ENCODE measurements around the gene CIC.
"Not testable (repeated sequence)": the region's sequence is repeated elsewhere in the genome, so short reads cannot be mapped to it uniquely, and the experiment has no call there.

The CIC gene

DNA sequence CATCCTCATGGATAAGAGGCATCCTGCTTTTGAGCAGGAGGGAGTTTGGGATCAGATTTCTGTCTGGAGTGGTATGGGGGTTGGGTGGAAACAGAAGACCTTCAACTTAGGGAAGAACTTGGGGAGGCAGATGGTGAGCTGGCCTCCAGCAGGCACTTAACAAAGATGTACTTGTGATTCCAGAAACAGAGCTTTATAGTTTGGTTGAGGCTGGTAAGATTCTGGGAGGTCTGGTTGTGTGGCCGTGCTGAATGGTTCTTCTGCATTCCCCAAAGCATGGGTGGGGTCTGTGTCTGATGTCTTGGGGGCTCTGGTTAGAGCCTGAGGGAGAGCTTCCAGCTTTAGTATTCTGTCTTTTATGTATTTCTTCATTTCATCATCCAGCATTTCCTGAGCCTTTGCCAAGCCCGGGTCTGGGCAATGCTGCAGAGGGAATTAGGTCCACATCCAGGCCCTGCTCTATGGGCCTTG lies 61.2 kb downstream of the CIC start:
- Histone ChIP-seq H3K4me3 (ENCODE audit: low read length in 2 of 2) (no peak overlapping the region), H3K9ac (ENCODE audit: low read length in 2 of 2) (no peak overlapping the region), H3K27ac (ENCODE audit: low read length) (no peak overlapping the region), H3K36me3 (ENCODE audit: control insufficient read depth in 2 of 2, insufficient read depth in 2 of 2, low read length in 2 of 2) (peaks cover 2 to 3% of the 10 kb centered on the region in 2 donors), H3K4me1 (ENCODE audit: control insufficient read depth, insufficient read depth, low read length) (peaks cover 31% of the 10 kb centered on the region), H3K27me3 (ENCODE audit: control insufficient read depth in 1 of 2, insufficient read depth in 2 of 2, low read length in 2 of 2) (no peaks in the 10 kb centered on the region), H3K9me3 (ENCODE audit: control insufficient read depth in 2 of 2, low read length in 2 of 2) (no peaks in the 10 kb centered on the region)

DNA sequence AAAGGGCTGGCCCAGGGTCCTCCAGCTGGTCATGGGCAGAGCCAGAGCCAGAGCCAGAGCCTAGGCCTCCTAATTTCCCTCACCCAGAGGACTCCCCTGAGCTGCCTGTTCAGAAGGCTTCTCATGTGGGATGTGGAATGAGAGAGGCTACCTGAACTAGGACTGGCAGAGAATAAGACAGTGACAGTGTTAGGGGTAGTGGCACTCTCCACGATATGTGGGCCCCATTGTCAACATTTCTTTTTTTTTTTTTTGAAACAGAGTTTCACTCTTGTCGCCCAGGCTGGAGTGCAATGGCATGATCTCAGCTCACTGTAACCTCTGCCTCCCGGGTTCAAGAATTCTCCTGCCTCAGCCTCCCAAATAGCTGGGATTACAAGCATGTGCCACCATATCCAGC lies 62.3 kb downstream of the CIC start:
- H3K4me3 ChIP-seq (ENCODE audit: low read length in 2 of 2); H3K36me3 ChIP-seq (ENCODE audit: control insufficient read depth in 2 of 2, insufficient read depth in 2 of 2, low read length in 2 of 2); H3K9ac ChIP-seq (ENCODE audit: low read length in 2 of 2); H3K27ac ChIP-seq (ENCODE audit: low read length); H3K9me3 ChIP-seq (ENCODE audit: control insufficient read depth in 2 of 2, low read length in 2 of 2); H3K27me3 ChIP-seq (ENCODE audit: control insufficient read depth in 1 of 2, insufficient read depth in 2 of 2, low read length in 2 of 2): not testable (repeated sequence)
- H3K4me1 ChIP-seq (ENCODE audit: control insufficient read depth, insufficient read depth, low read length) = peaks cover 24% of the 10 kb centered on the region

DNA sequence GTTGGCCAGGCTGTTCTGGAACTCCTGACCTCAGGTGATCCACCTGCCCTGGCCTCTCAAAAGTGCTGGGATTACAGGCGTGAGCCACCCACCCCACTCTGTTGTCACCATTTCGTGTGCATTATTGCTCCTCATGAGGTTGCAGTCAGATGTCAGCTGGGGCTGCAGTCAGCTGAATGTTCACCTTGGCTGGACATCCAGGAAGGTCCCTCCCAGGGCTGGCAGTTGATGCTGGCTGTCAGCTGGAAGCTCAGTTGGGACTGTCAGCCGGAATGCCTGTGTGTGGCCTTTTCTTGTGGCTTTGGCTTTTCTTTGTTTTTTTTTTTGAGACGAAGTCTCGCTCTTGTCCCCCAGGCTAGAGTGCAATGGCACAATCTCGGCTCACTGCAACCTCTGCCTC lies 63.0 kb downstream of the CIC start:
- H3K4me1 ChIP-seq (ENCODE audit: control insufficient read depth, insufficient read depth, low read length) = peaks cover 17% of the 10 kb centered on the region
- no peaks in the 10 kb centered on the region for H3K27me3 ChIP-seq (ENCODE audit: control insufficient read depth in 1 of 2, insufficient read depth in 2 of 2, low read length in 2 of 2)
- no peak overlapping the region for H3K9ac ChIP-seq (ENCODE audit: low read length in 2 of 2)
- peaks cover 6 to 10% of the 10 kb centered on the region in 2 donors for H3K36me3 ChIP-seq (ENCODE audit: control insufficient read depth in 2 of 2, insufficient read depth in 2 of 2, low read length in 2 of 2)
- no peaks in the 10 kb centered on the region for H3K9me3 ChIP-seq (ENCODE audit: control insufficient read depth in 2 of 2, low read length in 2 of 2)
- no peak overlapping the region for H3K27ac ChIP-seq (ENCODE audit: low read length)
- no peak overlapping the region for H3K4me3 ChIP-seq (ENCODE audit: low read length in 2 of 2)

DNA sequence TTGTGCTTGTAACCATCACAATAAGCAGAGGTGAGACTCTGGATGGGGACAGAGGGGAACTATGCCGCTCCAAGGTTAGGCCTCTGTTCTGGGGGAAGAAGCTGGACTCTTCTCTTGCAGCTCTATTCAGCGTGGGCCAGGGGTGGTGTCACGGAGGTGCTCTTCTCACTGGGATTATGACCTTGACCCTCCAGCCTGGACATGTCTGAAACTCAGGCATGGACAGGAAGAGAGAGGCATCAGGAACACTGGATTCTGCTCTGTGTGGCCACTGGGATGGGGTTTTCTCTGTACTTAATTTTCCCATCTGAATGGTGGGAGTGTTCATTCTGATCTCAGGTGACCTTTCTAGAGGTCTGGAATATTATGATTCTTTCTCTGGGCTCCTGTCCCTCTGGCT lies 64.0 kb downstream of the CIC start:
- Histone ChIP-seq H3K27me3 (ENCODE audit: control insufficient read depth in 1 of 2, insufficient read depth in 2 of 2, low read length in 2 of 2) (no peaks in the 10 kb centered on the region), H3K9me3 (ENCODE audit: control insufficient read depth in 2 of 2, low read length in 2 of 2) (no peaks in the 10 kb centered on the region), H3K36me3 (ENCODE audit: control insufficient read depth in 2 of 2, insufficient read depth in 2 of 2, low read length in 2 of 2) (peaks cover 6 to 13% of the 10 kb centered on the region in 2 donors), H3K4me1 (ENCODE audit: control insufficient read depth, insufficient read depth, low read length) (peaks cover 7% of the 10 kb centered on the region), H3K27ac (ENCODE audit: low read length) (no peak overlapping the region), H3K9ac (ENCODE audit: low read length in 2 of 2) (no peak overlapping the region), H3K4me3 (ENCODE audit: low read length in 2 of 2) (no peak overlapping the region)

DNA sequence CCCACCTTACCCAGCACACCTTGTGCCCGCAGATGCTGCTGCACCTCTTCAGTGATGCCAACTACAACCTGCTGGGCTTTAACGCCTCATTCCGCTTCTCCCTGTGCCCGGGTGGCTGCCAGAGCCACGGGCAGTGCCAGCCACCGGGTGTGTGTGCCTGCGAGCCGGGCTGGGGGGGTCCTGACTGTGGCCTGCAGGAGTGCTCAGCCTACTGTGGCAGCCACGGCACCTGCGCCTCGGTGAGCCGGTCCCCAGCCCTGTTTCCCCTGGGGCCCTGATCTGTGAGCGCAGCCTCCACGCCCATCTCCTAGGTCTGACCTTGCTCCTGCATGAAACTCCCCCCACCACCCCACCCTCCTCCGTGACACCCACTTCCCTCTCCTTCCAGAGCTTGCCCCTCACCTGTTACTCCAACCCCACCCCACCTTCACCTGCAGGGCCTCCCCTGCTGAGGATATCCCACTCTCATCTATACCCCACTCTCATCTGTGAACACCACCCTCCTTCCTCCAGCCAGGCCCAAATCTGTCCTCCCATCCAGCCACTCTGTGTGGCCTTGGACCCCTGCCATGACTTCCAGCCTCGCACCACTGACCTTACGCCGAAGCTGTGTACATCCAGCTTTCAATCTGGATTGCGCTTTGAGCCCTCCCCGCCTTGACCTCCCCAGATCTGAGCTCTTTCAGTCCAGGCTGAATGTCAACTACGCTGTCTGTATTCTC lies 65.1 kb downstream of the CIC start:
- Histone ChIP-seq H3K36me3 (ENCODE audit: control insufficient read depth in 2 of 2, insufficient read depth in 2 of 2, low read length in 2 of 2) (peaks cover 6 to 13% of the 10 kb centered on the region in 2 donors), H3K27me3 (ENCODE audit: control insufficient read depth in 1 of 2, insufficient read depth in 2 of 2, low read length in 2 of 2) (no peaks in the 10 kb centered on the region), H3K27ac (ENCODE audit: low read length) (no peak overlapping the region), H3K9ac (ENCODE audit: low read length in 2 of 2) (no peak overlapping the region), H3K9me3 (ENCODE audit: control insufficient read depth in 2 of 2, low read length in 2 of 2) (no peaks in the 10 kb centered on the region), H3K4me3 (ENCODE audit: low read length in 2 of 2) (no peak overlapping the region), H3K4me1 (ENCODE audit: control insufficient read depth, insufficient read depth, low read length) (peaks cover 5% of the 10 kb centered on the region)

DNA sequence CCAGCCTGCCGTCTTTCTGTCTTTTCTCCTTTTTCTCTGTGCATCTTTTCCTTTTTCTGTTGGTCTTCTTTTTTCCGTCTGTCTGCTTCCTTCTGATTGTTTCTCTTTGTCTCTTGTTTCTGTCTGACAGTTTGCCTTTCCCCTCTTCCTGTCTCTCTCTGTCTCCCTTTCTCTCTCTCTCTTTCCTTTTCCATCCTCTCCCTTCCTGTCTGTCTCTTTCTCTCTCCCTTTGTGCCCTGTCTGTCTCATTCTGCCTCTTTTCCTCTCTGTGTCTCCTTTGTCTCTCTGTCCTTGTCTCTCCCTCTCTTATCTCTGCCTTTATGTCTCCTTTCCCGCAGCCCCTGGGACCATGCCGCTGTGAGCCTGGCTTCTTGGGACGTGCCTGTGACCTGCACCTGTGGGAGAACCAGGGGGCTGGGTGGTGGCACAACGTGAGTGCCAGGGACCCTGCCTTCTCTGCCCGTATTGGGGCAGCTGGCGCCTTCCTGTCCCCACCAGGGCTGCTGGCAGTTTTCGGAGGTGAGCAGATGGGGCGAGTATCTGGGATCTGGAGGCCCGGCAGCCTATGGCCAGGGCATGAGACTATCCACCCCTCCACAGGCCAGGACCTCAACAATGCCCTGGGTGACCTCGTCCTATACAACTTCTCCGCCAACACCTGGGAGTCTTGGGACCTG lies 65.8 kb downstream of the CIC start:
- no peak overlapping the region for H3K27ac ChIP-seq (ENCODE audit: low read length)

DNA sequence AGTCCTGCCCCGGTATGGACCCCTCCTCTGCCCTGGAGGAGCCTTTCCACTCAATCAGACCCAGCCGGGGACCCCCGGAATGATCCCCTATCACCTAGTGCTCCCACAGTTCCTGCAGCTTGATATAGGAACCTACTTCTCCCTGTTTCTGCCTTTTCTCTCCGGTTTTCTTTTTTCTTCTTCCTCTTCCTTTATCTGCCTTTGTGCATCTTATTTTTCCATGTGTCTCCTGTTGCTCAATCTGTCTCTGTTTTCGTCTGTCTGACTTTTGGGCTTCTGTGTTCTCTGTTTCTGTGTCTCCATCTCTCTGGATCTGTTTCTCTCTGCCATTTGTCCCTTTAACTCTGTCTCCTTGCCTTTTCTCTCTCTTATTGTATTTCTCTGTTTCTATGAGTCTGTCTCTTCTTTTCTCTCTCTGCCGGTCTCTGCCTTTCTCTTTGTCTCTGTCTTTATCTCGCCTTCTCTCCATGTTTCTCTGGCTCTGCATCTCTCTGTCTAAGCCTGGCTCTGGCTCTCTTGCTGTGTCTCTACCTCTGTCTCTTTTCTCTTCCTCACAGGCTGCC lies 66.4 kb downstream of the CIC start:
- Histone ChIP-seq H3K36me3 (ENCODE audit: control insufficient read depth in 2 of 2, insufficient read depth in 2 of 2, low read length in 2 of 2) (peaks cover 6 to 13% of the 10 kb centered on the region in 2 donors), H3K4me3 (ENCODE audit: low read length in 2 of 2) (no peak overlapping the region), H3K9me3 (ENCODE audit: control insufficient read depth in 2 of 2, low read length in 2 of 2) (no peaks in the 10 kb centered on the region), H3K9ac (ENCODE audit: low read length in 2 of 2) (no peak overlapping the region), H3K27ac (ENCODE audit: low read length) (no peak overlapping the region), H3K4me1 (ENCODE audit: control insufficient read depth, insufficient read depth, low read length) (peaks cover 4% of the 10 kb centered on the region), H3K27me3 (ENCODE audit: control insufficient read depth in 1 of 2, insufficient read depth in 2 of 2, low read length in 2 of 2) (no peaks in the 10 kb centered on the region)

More for the DNA sequence above, 65.8 kb downstream of the CIC start:
- Histone ChIP-seq H3K27me3 (ENCODE audit: control insufficient read depth in 1 of 2, insufficient read depth in 2 of 2, low read length in 2 of 2) (no peaks in the 10 kb centered on the region), H3K9ac (ENCODE audit: low read length in 2 of 2) (no peak overlapping the region), H3K36me3 (ENCODE audit: control insufficient read depth in 2 of 2, insufficient read depth in 2 of 2, low read length in 2 of 2) (peaks cover 6 to 13% of the 10 kb centered on the region in 2 donors), H3K9me3 (ENCODE audit: control insufficient read depth in 2 of 2, low read length in 2 of 2) (no peaks in the 10 kb centered on the region), H3K4me1 (ENCODE audit: control insufficient read depth, insufficient read depth, low read length) (peaks cover 5% of the 10 kb centered on the region), H3K4me3 (ENCODE audit: low read length in 2 of 2) (no peak overlapping the region)

DNA sequence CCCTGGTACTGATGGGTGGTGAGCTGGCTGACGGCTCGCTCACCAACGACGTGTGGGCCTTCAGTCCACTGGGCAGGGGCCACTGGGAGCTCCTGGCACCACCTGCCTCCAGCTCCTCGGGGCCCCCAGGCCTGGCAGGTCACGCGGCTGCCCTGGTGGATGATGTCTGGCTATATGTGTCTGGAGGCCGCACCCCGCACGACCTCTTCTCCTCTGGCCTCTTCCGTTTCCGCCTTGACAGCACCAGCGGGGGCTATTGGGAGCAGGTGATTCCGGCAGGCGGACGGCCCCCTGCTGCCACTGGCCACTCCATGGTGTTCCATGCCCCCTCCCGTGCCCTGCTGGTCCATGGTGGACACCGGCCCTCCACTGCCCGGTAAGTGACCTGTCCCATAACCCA lies 66.9 kb downstream of the CIC start:
- Histone ChIP-seq H3K36me3 (ENCODE audit: control insufficient read depth in 2 of 2, insufficient read depth in 2 of 2, low read length in 2 of 2) (peaks cover 6 to 13% of the 10 kb centered on the region in 2 donors), H3K27me3 (ENCODE audit: control insufficient read depth in 1 of 2, insufficient read depth in 2 of 2, low read length in 2 of 2) (no peaks in the 10 kb centered on the region), H3K9ac (ENCODE audit: low read length in 2 of 2) (no peak overlapping the region), H3K4me1 (ENCODE audit: control insufficient read depth, insufficient read depth, low read length) (peaks cover 2% of the 10 kb centered on the region), H3K27ac (ENCODE audit: low read length) (no peak overlapping the region), H3K4me3 (ENCODE audit: low read length in 2 of 2) (no peak overlapping the region), H3K9me3 (ENCODE audit: control insufficient read depth in 2 of 2, low read length in 2 of 2) (no peaks in the 10 kb centered on the region)

DNA sequence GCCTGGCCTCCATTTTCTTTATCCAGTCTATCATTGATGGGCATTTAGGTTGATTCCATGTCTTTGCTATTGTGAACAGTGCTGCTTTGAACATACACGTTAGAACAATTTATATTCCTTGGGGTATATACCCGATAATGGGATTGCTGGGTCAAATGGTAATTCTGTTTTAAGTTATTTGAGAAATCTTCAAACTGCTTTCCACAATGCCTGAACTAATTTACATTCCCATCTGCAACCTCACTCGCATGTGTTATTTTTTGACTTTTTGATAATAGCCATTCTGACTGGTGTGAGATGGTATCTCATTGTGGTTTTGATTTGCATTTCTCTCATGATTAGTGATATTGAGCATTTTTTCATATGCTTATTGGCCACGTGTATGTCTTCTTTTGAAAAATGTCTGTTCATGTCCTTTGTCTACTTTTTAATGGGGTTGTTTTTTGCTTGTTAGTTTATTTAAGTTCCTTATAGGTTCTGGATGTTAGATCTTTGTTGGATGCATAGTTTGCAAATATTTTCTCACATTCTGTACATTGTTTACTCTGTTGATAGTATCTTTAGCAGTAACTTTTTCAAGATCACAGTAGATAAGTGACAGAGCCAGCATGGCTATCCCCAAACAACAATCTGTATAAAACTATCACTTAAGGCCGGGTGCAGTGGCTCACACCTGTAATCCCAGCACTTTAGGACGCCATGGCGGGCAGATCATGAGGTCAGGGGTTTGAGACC lies 70.2 kb downstream of the CIC start:
- H3K4me1 ChIP-seq (ENCODE audit: control insufficient read depth, insufficient read depth, low read length); H3K9ac ChIP-seq (ENCODE audit: low read length in 2 of 2); H3K4me3 ChIP-seq (ENCODE audit: low read length in 2 of 2); H3K27ac ChIP-seq (ENCODE audit: low read length); H3K27me3 ChIP-seq (ENCODE audit: control insufficient read depth in 1 of 2, insufficient read depth in 2 of 2, low read length in 2 of 2); H3K9me3 ChIP-seq (ENCODE audit: control insufficient read depth in 2 of 2, low read length in 2 of 2): not testable (repeated sequence)
- H3K36me3 ChIP-seq (ENCODE audit: control insufficient read depth in 2 of 2, insufficient read depth in 2 of 2, low read length in 2 of 2) = peaks cover 6 to 15% of the 10 kb centered on the region in 2 donors

DNA sequence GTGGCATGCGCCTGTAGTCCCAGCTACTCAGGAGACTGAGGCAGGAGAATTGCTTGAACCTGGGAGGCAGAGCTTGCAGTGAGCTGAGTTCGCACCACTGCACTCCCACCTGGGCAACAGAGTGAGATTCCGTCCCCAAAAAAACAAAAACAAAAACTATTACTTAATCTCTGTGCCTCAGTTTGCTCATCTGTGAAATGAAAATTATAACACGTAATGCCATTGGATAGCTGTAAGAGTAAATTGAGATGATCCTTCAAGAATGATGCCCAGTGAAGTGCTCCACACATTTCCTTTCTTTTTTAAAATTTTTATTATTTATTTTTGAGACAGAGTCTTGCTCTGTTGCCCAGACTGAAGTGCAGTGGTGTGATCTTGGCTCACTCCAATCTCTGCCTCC lies 70.9 kb downstream of the CIC start:
- H3K27me3 ChIP-seq (ENCODE audit: control insufficient read depth in 1 of 2, insufficient read depth in 2 of 2, low read length in 2 of 2); H3K4me3 ChIP-seq (ENCODE audit: low read length in 2 of 2); H3K27ac ChIP-seq (ENCODE audit: low read length); H3K4me1 ChIP-seq (ENCODE audit: control insufficient read depth, insufficient read depth, low read length); H3K9me3 ChIP-seq (ENCODE audit: control insufficient read depth in 2 of 2, low read length in 2 of 2); H3K9ac ChIP-seq (ENCODE audit: low read length in 2 of 2): not testable (repeated sequence)
- H3K36me3 ChIP-seq (ENCODE audit: control insufficient read depth in 2 of 2, insufficient read depth in 2 of 2, low read length in 2 of 2) = peaks cover 6 to 15% of the 10 kb centered on the region in 2 donors
